Spleen (tissue), 7 donors: ENCODE measurements around the gene OR2T29.
"Not testable (repeated sequence)": the region's sequence is repeated elsewhere in the genome, so short reads cannot be mapped to it uniquely, and the experiment has no call there.

ENCODE experiments used
- POLR2A ChIP-seq, 3 donors: fragments of 450-650 bp; IDR thresholded peaks; one replicate each; pipeline ENCODE4 v1.5.1; 2017; ENCODE audit warnings: antibody characterized with exemption in 3 of 3, mild to moderate bottlenecking in 1 of 3
- POLR2AphosphoS5 ChIP-seq, 3 donors: sonication (generic); formaldehyde crosslinking; IDR thresholded peaks; one replicate each; pipeline ENCODE4 v1.5.1; 2017; ENCODE audit warnings: antibody characterized with exemption in 3 of 3
- TF ChIP-seq, protein P1 (sequence below), 11 experiments: fragments of 200-600 bp in 7 of 11; fragments of 450-650 bp in 4 of 11; sonication (generic) in 4 of 11; IDR thresholded peaks in 8 of 11; conservative IDR thresholded peaks in 3 of 11; 1 replicate in 7 of 11; 2 replicates in 4 of 11; pipeline versions ENCODE4 v1.4.0 to v1.8.0; 2016 to 2021; ENCODE audit warnings: antibody characterized with exemption in 11 of 11, inconsistent platforms in 4 of 11, mild to moderate bottlenecking in 1 of 11
- donor health status: DM: no; HTN: no; CAD: no; lungs with moderate emphysema.
- donor health status: DM: no; HTN: no; CAD: no.
- donor health status: DM: no; HTN: no; CAD: no.

DNA sequence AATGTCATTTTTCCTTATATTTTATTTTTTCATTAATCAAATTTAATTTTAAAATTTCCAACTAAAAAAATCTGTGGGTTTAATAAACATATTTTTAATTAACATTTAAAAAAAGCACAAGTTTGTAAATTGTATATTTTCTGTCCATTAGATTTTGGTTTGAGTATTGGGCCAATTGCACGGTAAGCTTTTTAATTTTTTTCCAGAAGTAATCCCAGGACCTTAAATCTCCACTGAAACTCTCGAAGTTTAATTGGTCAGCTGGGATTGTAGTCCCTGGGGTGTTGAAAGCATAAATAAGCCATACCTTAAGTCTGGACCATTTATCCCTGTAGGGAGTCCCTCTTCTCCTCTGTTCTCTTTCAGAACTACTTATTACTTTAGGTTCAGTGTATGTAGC is 54.8 kb downstream of the OR2T29 start, which contains the start of gene OR2G6:
- TF ChIP-seq, protein P1, sequence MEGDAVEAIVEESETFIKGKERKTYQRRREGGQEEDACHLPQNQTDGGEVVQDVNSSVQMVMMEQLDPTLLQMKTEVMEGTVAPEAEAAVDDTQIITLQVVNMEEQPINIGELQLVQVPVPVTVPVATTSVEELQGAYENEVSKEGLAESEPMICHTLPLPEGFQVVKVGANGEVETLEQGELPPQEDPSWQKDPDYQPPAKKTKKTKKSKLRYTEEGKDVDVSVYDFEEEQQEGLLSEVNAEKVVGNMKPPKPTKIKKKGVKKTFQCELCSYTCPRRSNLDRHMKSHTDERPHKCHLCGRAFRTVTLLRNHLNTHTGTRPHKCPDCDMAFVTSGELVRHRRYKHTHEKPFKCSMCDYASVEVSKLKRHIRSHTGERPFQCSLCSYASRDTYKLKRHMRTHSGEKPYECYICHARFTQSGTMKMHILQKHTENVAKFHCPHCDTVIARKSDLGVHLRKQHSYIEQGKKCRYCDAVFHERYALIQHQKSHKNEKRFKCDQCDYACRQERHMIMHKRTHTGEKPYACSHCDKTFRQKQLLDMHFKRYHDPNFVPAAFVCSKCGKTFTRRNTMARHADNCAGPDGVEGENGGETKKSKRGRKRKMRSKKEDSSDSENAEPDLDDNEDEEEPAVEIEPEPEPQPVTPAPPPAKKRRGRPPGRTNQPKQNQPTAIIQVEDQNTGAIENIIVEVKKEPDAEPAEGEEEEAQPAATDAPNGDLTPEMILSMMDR (IDR thresholded peaks at IDR 0.05 in 8 of 11, conservative IDR thresholded peaks at IDR 0.05 in 3 of 11): not testable (repeated sequence)
- not testable (repeated sequence) for TF ChIP-seq POLR2AphosphoS5, POLR2A (IDR thresholded peaks at IDR 0.05)
